ENCODE data around the gene PNPLA1. TPM values are rescaled to one million over a fixed set of nuclear protein-coding genes. Genes with fewer than 3 reads are reported as not detected.

The PNPLA1 gene
- total RNA-seq, result not detected
- polyA plus RNA-seq, result not detected
- long read RNA-seq, donor 1, result 0 reads
- long read RNA-seq, donor 2, result 0 reads
- long read RNA-seq, donor 3, result 0 reads
- long read RNA-seq, donor 4, result 0 reads

DNA sequence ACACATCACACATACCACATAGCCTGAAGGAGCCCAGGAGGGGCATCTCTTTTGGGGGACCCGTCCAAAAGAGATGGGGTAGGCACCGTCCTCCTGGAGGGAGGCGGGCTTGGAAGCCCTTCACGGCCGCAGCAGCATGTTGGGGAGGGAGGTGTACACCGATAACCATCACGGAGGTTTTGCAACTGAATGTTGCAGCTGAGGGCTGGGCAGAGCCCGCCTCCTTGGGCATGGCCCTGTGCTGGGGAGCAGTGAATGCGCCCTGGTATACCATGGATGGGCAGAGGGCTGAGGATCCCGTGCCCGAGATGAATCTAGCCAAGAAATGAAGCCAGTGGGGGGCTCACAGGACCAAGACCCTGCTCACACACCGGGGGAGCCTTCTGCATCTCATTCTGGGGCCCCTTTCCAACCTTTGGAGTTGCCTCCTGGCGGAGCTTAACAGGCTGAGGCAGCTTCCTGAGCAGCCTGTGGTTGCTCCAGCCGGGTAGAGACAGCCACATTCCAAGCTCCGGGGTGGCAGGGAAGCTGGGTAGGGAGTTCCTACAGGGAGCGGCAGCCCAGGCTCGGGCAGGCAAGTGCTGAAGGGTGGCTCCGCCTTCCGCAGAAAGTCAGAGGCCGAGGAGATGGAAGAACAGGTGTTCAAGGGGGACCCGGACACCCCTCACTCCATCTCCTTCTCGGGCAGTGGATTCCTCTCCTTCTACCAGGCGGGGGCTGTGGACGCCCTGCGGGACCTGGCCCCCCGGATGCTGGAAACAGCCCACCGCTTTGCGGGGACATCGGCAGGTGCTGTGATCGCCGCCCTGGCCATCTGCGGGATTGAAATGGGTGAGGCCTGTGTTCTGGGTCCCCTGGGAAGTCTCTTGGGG lies at the start of gene PNPLA1:
PNPLA1 (plus strand) TSS at position 227 of the 872 bp plus-strand sequence; CDS start at position 627, 400 bp downstream.
- 76% methylated on average over 32 of the region's 32 CpGs for WGBS
- no peak for ATAC-seq
- no peak within 1 kb of the TSS for H3K27ac ChIP-seq (ENCODE audit: low read length)

GRCh38 chr6:36220226-36220625 lies 49.6 kb upstream of the PNPLA1 start:
- H3K4me3 ChIP-seq (ENCODE audit: low read length), result no peak overlapping the region
- no peak overlapping the region for H3K27ac ChIP-seq (ENCODE audit: low read length)
- intact Hi-C loops (cut with DNase I), result no loop called here
- H3K27me3 ChIP-seq (ENCODE audit: control insufficient read depth, insufficient read depth), result no peaks in the 10 kb centered on the region
- DNase-seq (no peak), ATAC-seq (no peak)
- WGBS, result 80% methylated on average over 4 of the region's 4 CpGs
- H3K9me3 ChIP-seq (ENCODE audit: control insufficient read depth, low read length), result no peaks in the 10 kb centered on the region
- H3K4me1 ChIP-seq (ENCODE audit: control insufficient read depth, insufficient read depth, low read length), result peaks cover 2% of the 10 kb centered on the region

More for the DNA sequence above, at the start of gene PNPLA1:
- Histone ChIP-seq H3K9me3 (ENCODE audit: control insufficient read depth, low read length) (no peaks in the 10 kb centered on the region), H3K27me3 (ENCODE audit: control insufficient read depth, insufficient read depth) (no peaks in the 10 kb centered on the region), H3K4me3 (ENCODE audit: low read length) (no peak within 1 kb of the TSS), H3K4me1 (ENCODE audit: control insufficient read depth, insufficient read depth, low read length) (no peaks in the 10 kb centered on the region)
- peak in 1 of 3 donors; percentile 37 for DNase-seq
- intact Hi-C loops (cut with DNase I), result no loop called here

DNA sequence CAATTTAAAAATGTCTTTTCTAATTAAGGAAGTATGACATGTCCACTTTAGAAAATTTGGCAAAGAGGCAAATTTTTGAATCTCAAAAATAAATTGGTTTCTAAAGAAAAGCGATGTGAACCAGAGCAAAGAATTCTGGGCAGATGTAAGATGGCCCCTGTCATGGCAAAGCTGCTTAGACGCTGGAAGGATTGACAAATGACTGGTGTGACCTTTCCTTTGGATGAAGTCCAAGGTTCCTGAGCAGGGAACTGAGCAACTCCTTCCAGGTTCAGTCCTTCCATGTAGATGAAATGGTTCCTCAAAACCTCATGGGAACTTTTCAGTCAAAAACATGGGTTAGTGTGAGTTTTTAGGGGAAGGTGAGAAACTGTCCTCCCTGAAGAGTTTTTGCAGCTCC lies 48.2 kb upstream of the PNPLA1 start:
- no peak overlapping the region for H3K4me3 ChIP-seq (ENCODE audit: low read length)
- intact Hi-C loops (cut with DNase I), result no loop called here
- 63% methylated on average over 2 of the region's 2 CpGs for WGBS
- peaks cover 2% of the 10 kb centered on the region for H3K4me1 ChIP-seq (ENCODE audit: control insufficient read depth, insufficient read depth, low read length)
- no peak for ATAC-seq
- H3K9me3 ChIP-seq (ENCODE audit: control insufficient read depth, low read length), result no peaks in the 10 kb centered on the region
- no peak for DNase-seq
- no peak overlapping the region for H3K27ac ChIP-seq (ENCODE audit: low read length)
- H3K27me3 ChIP-seq (ENCODE audit: control insufficient read depth, insufficient read depth), result no peaks in the 10 kb centered on the region

DNA sequence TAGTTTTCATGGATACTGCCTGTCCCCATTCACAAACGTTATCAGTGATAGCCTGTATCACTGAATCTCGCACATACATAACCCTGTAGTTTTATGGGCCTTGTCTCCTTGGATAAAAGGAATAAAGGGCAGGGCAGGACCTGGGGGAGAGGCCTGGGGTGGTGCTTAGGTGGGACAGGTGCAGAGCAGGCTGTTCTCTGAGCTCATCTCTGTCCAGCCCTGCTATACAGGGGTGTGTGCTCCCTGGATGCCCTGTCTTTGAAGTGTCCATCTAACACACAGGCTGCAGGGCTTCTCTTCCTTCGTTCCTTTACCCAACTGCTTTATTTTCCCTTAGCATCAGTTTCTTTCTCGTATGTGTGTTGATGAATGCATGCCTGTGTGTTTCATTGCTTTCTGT lies 46.9 kb upstream of the PNPLA1 start:
- ATAC-seq (no peak), DNase-seq (no peak)
- Histone ChIP-seq H3K4me1 (ENCODE audit: control insufficient read depth, insufficient read depth, low read length) (peaks cover 2% of the 10 kb centered on the region), H3K27me3 (ENCODE audit: control insufficient read depth, insufficient read depth) (no peaks in the 10 kb centered on the region), H3K4me3 (ENCODE audit: low read length) (no peak overlapping the region), H3K27ac (ENCODE audit: low read length) (no peak overlapping the region), H3K9me3 (ENCODE audit: control insufficient read depth, low read length) (no peaks in the 10 kb centered on the region)
- 78% methylated on average over 4 of the region's 4 CpGs for WGBS
- intact Hi-C loops (cut with DNase I), result no loop called here

GRCh38 chr6:36223706-36224105 lies 46.2 kb upstream of the PNPLA1 start:
- ATAC-seq, result no peak
- no peak overlapping the region for H3K4me3 ChIP-seq (ENCODE audit: low read length)
- DNase-seq, result no peak
- no peaks in the 10 kb centered on the region for H3K27me3 ChIP-seq (ENCODE audit: control insufficient read depth, insufficient read depth)
- intact Hi-C loops (cut with DNase I), result no loop called here
- peaks cover 2% of the 10 kb centered on the region for H3K4me1 ChIP-seq (ENCODE audit: control insufficient read depth, insufficient read depth, low read length)
- no peak overlapping the region for H3K27ac ChIP-seq (ENCODE audit: low read length)
- H3K9me3 ChIP-seq (ENCODE audit: control insufficient read depth, low read length), result no peaks in the 10 kb centered on the region
- 93% methylated on average over 1 of the region's 1 CpG for WGBS

GRCh38 chr6:36224918-36225461 lies 44.9 kb upstream of the PNPLA1 start:
- no peaks in the 10 kb centered on the region for H3K27me3 ChIP-seq (ENCODE audit: control insufficient read depth, insufficient read depth)
- H3K9me3 ChIP-seq (ENCODE audit: control insufficient read depth, low read length), result no peaks in the 10 kb centered on the region
- DNase-seq (no peak), ATAC-seq (peak in 1 of 2 donors; percentile 56)
- 79% methylated on average over 5 of the region's 5 CpGs for WGBS
- H3K27ac ChIP-seq (ENCODE audit: low read length), result no peak overlapping the region
- no peak overlapping the region for H3K4me3 ChIP-seq (ENCODE audit: low read length)
- intact Hi-C loops (cut with DNase I), result no loop called here
- peaks cover 2% of the 10 kb centered on the region for H3K4me1 ChIP-seq (ENCODE audit: control insufficient read depth, insufficient read depth, low read length)

GRCh38 chr6:36226438-36227047 lies 43.3 kb upstream of the PNPLA1 start:
- 90% methylated on average over 4 of the region's 4 CpGs for WGBS

DNA sequence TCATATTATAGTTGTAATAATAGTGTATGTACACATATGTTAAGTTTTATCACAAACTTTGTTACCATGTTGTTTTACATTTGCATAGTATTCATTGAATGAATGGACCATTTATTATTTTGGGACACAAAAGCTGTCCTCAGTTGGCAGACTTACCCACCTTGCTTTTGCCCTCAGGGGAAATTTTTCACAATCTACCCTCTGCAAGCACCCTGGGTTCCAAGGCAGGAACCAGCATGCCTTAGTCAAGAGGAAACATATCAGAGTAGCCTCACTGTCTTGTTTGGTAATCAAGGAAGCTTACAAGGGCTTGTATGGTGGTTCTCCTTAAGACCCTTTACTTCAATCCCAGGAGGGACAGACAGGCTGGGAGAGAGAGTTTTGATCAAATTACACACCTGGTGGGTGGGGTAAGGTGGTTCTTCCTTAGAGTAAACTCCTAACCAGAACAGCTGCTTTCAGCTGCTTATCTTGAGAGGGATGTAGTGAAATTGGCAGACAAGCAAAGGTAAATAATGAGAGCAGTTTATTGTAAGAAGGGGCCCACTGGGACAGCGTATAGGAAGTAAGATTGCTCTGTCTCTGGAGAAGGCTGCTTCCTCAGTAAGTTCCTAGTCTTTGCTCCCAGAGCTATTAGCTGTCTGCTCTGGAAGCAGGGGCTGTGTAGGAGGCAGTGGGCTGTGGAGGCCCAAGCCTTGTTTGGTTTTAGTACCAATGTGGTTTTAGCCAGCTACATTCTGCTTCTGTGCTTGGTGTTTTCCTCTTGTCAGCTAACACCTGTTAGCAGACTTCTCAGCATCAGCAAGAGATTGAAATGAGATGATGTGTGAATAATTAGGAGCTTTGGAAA lies 42.3 kb upstream of the PNPLA1 start:
- Histone ChIP-seq H3K4me3 (ENCODE audit: low read length) (no peak overlapping the region), H3K27ac (ENCODE audit: low read length) (no peak overlapping the region), H3K4me1 (ENCODE audit: control insufficient read depth, insufficient read depth, low read length) (peaks cover 2% of the 10 kb centered on the region), H3K9me3 (ENCODE audit: control insufficient read depth, low read length) (no peaks in the 10 kb centered on the region), H3K27me3 (ENCODE audit: control insufficient read depth, insufficient read depth) (no peaks in the 10 kb centered on the region)
- intact Hi-C loops (cut with DNase I), result no loop called here
- 77% methylated on average over 1 of the region's 1 CpG for WGBS
- no peak for ATAC-seq
- no peak for DNase-seq

More at GRCh38 chr6:36226438-36227047, 43.3 kb upstream of the PNPLA1 start:
- Histone ChIP-seq H3K27me3 (ENCODE audit: control insufficient read depth, insufficient read depth) (no peaks in the 10 kb centered on the region), H3K4me3 (ENCODE audit: low read length) (no peak overlapping the region), H3K9me3 (ENCODE audit: control insufficient read depth, low read length) (no peaks in the 10 kb centered on the region), H3K4me1 (ENCODE audit: control insufficient read depth, insufficient read depth, low read length) (peaks cover 2% of the 10 kb centered on the region), H3K27ac (ENCODE audit: low read length) (no peak overlapping the region)
- no peak for ATAC-seq
- intact Hi-C loops (cut with DNase I), result no loop called here
- no peak for DNase-seq

DNA sequence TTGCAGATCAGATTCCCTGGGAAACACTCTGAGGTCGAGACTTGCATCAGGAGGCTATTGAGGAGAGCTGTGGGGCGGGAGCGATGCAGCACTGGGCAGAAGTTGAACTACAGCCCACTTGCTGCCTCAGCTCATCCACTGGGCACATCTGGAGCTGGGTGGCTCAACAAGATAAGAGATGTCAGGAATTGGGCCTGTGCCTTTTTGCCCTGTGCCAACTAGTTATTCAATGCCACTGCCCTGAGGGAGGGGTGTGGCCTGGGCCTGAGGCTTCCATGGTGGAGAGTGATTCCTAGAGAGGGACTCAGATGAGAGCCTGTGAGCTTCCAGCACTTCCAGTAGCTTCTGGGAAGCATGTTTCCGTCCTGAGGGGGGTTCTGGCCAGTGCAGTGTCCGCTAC lies 40.6 kb upstream of the PNPLA1 start:
- peaks cover 2% of the 10 kb centered on the region for H3K4me1 ChIP-seq (ENCODE audit: control insufficient read depth, insufficient read depth, low read length)
- no peak overlapping the region for H3K27ac ChIP-seq (ENCODE audit: low read length)
- no peak overlapping the region for H3K4me3 ChIP-seq (ENCODE audit: low read length)
- DNase-seq, result no peak
- intact Hi-C loops (cut with DNase I), result no loop called here
- 83% methylated on average over 5 of the region's 5 CpGs for WGBS
- ATAC-seq, result peak; percentile 42 to 61
- no peaks in the 10 kb centered on the region for H3K27me3 ChIP-seq (ENCODE audit: control insufficient read depth, insufficient read depth)
- no peaks in the 10 kb centered on the region for H3K9me3 ChIP-seq (ENCODE audit: control insufficient read depth, low read length)

GRCh38 chr6:36230371-36230770 lies 39.5 kb upstream of the PNPLA1 start:
- H3K4me1 ChIP-seq (ENCODE audit: control insufficient read depth, insufficient read depth, low read length), result no peaks in the 10 kb centered on the region
- no peaks in the 10 kb centered on the region for H3K9me3 ChIP-seq (ENCODE audit: control insufficient read depth, low read length)
- intact Hi-C loops (cut with DNase I), result no loop called here
- 93% methylated on average over 11 of the region's 11 CpGs for WGBS
- DNase-seq (no peak), ATAC-seq (no peak)
- no peak overlapping the region for H3K27ac ChIP-seq (ENCODE audit: low read length)
- H3K4me3 ChIP-seq (ENCODE audit: low read length), result no peak overlapping the region
- no peaks in the 10 kb centered on the region for H3K27me3 ChIP-seq (ENCODE audit: control insufficient read depth, insufficient read depth)

All from right cardiac atrium (tissue), 5 donors.